GM18507 (cell line): ENCODE data around the gene VAMP4.
"Not testable (repeated sequence)": the region's sequence is repeated elsewhere in the genome, so short reads cannot be mapped to it uniquely, and the experiment has no call there.

Source experiments
- DNase-seq: peaks from one replicate; pipeline ENCODE4 v3.0.0; 2011; ENCODE audit warnings: low read depth; ENCODE audit not compliant: insufficient read length; ENCODE audit errors: extremely low spot score
- FAIRE-seq: peaks from 2 replicates; lab custom pipeline; 2011; peaks lifted over from hg19 to GRCh38; lab: Jason Lieb, UNC

The VAMP4 gene

DNA sequence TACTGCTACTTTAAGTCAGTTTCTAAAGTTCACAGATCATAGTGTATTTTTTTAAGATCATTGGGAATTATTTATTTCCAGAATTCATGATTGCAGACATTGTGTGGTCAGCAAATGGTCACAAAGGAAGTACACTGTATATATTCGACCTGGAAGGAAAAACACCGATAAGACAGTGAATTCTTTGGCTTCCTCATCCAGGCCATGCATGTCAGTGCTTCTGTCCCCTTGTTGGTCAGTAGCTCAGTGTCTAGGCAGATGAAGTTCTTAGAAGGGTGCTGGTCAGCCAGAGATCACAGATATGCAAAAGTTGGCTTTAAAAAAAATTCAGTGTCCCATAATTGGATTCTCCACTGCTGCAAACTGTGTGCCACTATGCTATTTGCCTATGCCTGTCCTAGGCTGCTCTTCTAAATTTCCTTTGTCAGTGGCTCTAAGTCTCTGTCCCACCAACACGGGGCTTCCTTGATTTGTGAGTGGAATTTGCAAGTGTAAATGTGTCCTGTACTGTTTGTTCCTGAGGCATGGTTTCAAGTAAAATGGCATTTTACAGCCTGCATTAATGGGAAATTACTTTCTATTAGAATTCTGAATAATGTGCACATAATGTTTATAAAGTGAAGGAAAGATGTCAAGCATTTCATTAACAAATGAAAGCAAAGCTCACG is 12.0 kb upstream of the VAMP4 start:
- no peak for FAIRE-seq

DNA sequence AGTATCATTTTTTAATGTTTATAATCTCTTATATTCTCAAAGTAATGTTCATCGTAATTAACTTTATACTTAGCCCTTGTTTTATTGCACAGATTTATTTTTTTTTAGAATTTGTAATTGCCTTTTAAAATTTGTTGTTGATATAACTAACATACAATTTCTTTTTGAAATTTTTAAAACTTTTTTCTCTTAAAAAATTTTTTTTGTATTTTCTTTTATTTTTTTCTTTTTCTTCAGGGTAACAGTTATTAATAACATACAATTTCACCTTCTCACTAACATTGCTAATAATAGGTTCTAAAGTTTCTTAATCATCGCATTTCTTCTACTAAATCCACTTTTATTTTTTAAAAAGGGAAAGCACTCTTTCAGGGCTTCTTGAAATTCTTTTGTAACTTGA is 11.3 kb upstream of the VAMP4 start:
- DNase-seq, result no peak
- FAIRE-seq, result no peak

More for the DNA sequence above, 12.0 kb upstream of the VAMP4 start:
- DNase-seq, result no peak

DNA sequence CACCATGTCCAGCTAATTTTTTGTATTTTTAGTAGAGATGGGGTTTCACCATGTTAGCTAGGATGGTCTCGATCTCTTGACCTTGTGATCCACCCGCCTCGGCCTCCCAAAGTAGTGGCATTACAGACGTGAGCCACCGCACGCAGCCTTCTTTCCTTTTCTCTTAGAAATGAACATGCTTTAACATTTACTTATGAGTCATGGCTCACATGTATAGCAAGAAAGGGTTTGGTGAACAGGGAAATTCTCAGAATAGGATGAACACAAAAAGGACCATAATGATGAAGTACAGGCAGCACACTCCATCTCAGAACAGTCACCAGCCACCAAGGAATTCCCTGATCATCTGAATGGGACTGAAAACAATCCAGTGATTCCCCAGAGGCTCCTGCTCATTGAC is 9.4 kb upstream of the VAMP4 start:
- no peak for FAIRE-seq

DNA sequence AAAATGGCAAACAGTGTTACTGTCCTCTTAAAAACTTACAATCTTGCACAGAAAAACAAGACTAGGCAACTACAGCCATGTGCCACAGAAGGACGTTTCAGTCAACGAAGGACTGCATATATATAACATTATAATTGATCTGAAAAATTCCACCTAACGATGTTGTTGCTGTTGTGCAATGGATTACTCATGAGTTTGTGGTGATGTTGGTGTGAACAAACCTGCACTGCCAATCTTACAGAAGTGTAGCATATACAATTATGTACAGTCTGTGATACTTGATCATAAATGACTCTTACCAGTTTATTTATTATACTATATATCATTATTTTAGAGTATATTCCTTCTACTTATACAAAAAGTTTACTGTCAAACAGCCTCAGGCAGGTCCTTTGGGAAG is 6.8 kb upstream of the VAMP4 start:
- FAIRE-seq (no peak), DNase-seq (no peak)

More for the DNA sequence above, 9.4 kb upstream of the VAMP4 start:
- DNase-seq, result no peak

DNA sequence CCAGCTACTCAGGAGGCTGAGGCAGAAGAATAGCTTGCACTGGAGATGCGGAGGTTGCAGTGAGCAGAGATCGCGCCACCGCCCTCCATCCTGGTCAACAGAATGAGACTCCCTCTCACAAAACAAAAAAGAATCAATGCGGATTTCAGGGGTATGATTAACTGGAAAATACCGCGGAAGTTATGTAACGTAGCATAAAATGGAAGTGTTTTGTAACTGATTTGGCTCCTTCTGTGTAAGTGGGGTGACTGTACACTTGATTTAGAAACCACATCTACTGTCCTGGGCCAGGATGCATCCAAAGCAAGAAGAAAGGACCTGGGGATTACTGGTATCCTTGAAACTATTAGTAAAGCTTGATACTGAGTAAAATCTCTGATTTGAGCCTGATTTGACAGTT is 3.1 kb upstream of the VAMP4 start:
- DNase-seq (no peak), FAIRE-seq (no peak)

DNA sequence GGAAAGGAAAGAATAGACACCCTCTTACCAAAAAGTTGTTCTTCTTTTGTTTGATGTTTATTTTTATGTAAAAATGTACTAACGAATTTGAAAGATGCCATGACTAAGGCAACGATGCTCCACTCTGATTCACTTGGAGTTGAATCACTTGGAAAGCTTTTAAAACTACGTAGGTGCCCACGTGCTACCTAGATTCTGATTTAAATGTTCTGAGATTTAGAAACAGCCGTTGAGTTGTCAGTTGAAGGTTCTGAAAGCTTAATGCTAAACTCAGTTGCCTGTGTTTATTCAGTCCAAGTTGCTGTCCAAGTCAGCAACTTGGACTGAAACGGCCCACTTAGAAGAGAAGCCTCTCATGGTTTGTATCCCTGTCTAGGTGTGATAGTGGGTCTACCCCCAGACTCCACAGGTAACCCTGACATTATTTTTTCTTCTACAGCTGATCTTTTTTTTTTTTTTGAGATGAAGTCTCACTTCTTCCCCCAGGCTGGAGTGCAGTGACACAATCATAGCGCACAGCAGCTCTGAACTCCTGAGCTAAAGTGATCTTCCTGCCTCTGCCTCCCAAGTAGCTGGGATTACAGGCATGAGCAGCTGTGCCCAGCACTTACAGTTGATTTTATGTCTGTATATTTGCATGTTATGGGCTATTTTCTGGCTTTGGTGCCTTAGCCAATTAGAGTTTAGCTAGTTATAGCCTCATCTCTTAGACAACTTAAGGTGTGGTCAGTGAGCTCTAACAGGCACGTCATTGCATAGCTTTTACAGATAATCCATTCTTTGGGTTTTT is 1.4 kb upstream of the VAMP4 start:
- FAIRE-seq (no peak), DNase-seq (no peak)

DNA sequence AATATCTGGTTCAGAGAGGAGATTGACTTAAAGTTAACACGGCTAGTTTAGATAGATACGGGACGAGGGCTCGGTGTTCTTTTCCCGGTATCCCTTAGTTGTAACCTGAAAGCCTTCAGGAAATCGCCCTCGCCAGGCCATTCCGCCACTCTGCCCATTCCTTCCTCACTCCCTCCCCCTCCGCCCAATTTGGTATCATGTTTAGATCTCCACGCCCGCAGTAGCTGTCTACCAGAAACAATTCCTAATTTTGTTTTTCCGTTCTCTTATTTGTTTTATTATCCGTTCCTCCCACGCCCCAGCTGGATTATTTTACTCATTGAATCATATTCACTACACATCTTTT is 685 bp upstream of the VAMP4 start:
- DNase-seq (no peak), FAIRE-seq (no peak)

DNA sequence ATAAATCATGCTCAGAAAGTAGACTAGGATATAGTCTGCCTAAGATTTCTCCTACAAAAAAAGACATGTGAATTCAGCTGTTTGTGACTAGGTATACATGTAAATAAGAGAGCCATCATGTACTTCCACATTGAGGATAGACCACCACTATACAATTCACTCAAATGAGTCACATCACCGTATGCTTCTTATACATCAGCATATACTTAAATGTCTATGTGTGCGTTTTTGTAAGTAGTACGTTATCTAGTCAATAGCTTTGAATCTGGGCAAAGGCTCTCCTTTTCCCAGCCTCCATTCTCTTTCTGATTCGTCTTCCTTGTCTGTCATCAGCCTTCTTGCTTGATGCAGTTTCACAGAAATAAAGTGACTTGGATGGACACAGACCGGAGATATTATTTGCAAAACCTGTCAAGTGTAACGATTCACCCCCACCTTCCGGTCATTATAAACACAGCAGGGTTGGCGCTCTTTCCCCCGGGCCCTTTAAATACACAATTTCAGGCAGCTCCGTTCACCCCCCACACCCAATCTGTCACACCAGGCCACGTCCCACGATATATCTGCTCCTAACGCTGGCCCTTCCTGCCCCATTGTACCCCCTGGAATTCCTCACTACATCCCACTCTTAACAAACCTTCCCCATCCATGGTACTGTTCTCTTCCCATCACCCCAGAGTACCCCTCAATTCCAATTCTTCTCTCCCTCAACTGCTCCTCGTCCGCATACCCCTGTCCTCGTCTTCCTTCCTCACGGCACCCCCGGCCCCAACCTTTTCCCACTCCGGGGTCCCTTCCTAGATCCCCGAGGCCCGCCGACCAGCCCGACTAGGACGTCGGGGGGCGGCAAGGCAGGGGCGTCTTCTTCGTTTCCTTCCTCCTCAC is 636 bp downstream of the VAMP4 start:
- DNase-seq (no peak), FAIRE-seq (peak; percentile 83)

DNA sequence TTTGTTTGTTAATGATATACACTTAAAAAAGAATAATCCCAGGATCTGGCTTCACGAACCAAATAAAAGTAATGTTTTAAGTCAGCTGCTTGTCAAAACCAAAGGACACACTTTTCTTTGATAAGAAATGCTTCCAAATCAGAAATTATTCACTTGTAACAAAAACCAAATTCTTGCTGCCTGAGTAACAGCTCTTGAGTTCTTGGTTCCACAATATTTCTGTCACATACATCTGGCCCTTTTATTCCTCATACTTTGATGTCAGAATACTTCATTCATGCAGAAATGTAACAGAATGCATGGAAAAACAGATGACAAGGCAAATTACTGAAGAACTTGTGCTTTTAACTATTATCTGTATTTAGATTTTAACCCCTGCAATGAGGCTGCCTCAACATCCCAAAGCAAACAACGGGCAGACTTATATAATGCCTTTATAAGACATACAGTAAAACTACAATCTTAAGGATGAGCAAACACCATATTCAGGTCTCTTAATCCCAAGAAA is 1.5 kb downstream of the VAMP4 start:
- DNase-seq (no peak), FAIRE-seq (no peak)

DNA sequence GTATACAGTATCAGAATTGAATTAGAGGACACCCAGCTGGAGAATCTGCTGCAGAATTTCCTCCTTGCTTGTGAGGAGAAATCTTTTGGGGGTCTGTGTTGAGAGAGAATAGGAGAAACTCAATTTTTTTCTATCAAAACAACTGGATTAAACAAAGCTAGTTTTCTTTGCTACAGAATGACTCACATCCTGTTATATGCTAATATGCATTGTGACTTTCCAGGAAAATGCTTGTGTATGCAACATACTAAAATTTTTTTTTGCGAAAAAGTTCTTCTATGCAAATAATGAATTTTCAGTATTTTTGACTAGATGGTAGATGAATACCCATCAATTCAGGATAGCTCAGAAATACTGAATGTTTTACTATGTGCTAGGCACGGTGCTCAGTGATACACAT is 2.2 kb downstream of the VAMP4 start:
- no peak for DNase-seq
- no peak for FAIRE-seq

DNA sequence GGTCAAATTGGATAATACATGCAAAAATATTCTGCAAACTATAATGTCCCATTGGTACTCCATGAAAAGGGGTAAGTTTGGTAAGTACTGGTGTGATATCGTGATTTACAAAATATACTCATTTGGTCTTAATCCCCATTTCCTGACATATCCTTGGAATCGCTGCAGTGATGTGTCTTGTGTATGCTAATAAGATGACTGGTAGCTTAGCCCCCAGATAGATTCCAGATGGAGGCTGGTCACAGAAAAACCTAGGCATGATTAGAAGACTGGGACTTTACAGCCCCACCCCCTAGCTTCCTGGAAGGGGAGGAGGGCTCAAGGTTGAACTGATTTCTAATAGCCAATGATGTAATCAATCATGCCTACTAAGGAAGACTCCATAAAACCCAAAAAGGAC is 3.0 kb downstream of the VAMP4 start:
- FAIRE-seq, result no peak
- no peak for DNase-seq

DNA sequence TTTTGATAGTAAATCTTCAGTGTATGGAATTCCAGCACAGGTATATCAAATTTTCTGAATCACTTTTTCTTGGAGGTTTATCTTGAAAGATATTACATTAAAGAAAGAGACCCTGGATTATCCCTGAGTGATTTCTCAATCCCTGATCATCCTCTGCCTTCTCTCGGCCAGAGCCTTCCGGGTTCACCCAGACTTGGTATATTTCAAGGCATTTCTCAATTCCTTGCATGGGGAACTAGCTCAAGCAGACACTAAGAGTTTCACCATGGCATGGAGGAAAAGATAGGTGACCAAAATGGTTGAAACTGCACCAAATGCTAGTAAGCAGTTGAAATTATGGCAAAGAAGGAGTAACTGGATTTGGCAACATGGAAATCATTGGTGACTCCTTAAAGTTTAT is 5.7 kb downstream of the VAMP4 start:
- DNase-seq, result no peak
- FAIRE-seq, result no peak

DNA sequence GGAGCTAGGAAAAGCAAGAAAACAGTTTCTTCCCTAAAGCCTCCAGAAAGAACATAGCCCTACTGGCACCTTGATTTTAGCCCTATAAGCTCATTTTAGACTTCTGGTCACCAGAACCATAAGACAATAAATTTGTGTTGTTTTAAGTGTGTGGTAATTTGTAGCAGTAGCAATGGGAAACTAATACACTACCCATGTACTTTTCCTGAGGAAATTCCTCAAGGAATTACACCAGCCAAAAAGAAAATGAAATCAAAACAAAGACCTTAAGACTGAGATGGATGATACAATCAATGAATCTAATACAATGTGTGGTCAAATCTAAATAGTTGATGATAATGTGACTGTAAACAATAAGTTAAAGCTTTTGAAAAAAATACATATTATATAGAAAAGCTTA is 11.8 kb downstream of the VAMP4 start:
- FAIRE-seq, result no peak
- DNase-seq, result no peak

DNA sequence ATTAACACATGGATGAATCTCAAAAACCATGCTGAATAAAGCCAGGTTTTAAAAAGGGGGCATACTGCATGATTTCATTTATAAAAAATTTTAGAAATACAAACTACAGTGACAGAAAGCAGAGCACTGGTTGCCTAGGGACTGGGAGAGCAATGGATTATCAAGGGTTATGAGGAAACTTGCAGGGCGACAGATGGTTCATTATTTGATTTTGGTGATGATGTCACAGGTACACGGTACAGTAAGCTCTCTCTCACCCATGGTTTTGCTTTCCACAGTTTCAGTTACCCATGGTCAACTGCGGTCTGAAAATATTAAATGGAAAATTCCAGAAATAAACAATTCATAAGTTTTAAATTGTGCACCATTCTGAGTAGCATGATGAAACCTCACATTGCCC is 14.1 kb downstream of the VAMP4 start:
- DNase-seq (no peak), FAIRE-seq (no peak)

DNA sequence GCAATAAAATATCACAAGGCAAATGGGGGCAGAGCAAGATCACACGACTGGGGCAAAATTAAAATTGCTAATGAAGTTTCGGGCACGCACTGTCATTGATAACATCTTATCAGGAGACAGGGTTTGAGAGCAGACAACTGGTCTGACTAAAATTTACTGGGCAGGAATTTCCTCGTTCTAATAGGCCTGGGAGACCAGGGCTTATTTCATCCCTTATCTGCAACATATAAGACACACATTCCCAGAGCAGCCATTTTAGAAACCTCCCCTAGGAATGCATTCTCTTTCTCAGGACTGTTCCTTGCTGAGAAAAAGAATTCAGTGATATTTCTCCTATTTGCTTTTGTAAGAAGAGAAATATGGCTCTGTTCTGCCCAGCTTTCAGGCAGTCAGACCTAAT is 18.7 kb downstream of the VAMP4 start:
- DNase-seq, result not testable (repeated sequence)
- FAIRE-seq, result peak; percentile 5

DNA sequence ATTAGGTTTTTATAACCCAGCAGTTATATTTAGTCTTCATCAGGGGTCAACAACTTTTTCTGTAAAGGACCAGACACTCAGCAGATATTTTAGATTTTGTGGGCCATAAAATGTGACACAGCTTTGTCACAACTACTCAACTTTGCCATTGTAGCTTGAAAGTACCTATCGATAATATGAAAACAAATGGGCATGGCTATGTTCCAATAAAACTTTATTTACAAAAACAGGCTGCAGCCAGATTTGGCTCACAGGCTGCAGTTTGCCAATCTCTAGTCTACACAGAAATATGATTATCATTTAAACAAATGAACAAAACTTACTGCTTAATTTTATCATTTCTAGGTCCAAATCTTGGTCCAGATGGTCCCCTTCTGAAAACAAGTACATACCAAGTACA is 23.0 kb downstream of the VAMP4 start:
- FAIRE-seq (no peak), DNase-seq (no peak)

DNA sequence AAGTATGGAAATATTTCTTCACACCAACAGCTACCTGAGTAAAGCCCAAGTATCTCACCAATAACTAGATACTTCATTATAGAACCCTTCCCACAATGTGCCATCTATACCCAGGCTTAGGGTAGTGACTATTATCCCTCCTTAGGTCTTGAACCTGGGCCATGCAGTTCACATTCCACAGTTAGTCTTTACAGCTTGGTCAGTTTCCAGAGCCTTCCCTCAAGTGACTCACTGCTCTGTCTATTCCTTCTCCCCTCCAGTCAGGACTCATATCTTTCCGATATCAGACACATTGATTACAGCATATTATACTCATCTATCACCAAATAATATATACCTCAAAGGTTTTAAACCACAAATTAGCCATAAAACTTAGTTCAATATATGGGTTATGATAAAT is 23.6 kb downstream of the VAMP4 start:
- DNase-seq (no peak), FAIRE-seq (no peak)

DNA sequence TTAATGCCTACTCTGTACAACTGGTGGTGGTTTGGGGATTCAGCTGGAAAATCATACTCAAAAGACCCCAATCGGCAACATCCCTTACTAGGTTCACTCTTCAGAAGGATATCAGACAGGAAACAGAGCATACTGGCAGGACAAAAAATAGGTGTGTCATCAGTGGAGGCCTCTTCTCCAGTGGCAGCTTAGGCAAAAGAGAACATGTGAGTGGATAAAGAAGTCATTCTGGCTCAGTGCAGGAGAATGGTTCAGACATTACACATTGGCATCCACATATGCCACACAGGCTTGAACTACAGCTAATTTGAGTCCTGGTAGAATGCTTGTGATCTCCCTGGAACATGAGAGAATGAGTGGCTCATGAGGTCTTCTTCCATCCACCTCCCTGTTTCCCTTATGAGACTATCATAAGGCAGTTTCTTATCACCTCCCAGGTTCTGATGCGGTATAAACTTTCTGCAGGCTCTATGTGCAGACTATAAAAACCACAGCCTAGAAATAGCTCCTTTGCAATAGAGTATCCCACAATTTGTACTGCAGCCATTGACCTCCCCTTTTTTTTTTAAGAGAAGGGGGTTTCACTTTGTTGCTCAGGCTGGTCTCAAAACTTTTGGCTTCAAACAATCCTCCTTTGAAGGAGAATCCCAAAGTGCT is 24.7 kb downstream of the VAMP4 start:
- DNase-seq (no peak), FAIRE-seq (no peak)

DNA sequence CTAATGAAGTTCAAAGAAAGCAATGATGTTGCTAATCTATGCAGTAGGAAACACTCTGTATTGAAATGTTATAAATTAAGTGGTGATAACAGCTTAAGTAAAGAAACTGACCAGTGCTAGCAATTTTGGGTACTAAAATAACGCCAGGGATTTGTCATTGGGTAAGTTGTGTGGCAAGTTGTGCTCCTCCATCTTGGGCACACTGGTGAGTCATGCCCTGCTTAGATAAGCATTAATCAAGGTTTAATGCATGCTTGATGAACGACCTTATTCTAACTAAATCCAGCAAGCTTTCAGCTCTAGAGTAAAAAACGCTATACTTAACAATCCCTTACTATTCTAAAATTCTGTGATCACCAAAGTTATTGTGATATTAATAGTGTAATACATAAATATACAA is 25.2 kb downstream of the VAMP4 start:
- no peak for FAIRE-seq
- DNase-seq, result no peak

DNA sequence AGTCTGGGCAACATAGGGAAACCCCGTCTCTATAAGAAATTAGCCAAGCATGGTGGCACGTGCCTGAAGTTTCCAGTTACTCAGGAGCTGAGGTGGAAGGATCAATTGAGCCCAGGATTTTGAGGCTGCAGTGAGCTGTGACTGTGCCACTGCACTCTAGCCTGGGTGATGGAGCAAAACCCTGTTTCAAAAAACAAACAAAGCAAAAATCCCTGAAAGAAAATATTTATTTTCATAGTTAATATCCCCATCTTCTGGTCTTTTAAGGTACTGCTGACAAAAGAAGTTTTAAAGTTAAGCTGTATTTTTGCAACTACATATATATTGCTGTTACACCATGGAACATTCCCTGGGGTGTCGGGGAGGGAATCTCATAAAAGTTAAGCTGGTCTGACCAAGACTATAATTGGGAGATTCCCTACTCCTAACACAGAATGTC is 26.0 kb downstream of the VAMP4 start:
- no peak for FAIRE-seq
- no peak for DNase-seq
